Sigmoid colon (tissue), 4 donors: ENCODE results near the gene SEH1L.

Source experiments
- CTCF ChIP-seq, 4 experiments: fragments of 450-650 bp in 3 of 4; fragments of 200-600 bp in 1 of 4; IDR thresholded peaks; one replicate each; pipeline ENCODE4 v1.5.1; 2016 to 2019; ENCODE audit warnings: antibody characterized with exemption in 4 of 4, mild to moderate bottlenecking in 3 of 4, moderate library complexity in 2 of 4
- POLR2AphosphoS5 ChIP-seq, 4 donors: sonication (generic); formaldehyde crosslinking; IDR thresholded peaks; one replicate each; pipeline ENCODE4 v1.6.1; 2017; ENCODE audit warnings: antibody characterized with exemption in 4 of 4

GRCh38 chr18:12960395-12960794, 12.6 kb downstream of the SEH1L start:
- no peak for TF ChIP-seq CTCF (IDR thresholded peaks at IDR 0.05)
- no peak for TF ChIP-seq POLR2AphosphoS5 (IDR thresholded peaks at IDR 0.05)
